Bronchus fibroblast of lung (primary cell): ENCODE data around the gene RABEP1. TPM values are rescaled to one million over a fixed set of nuclear protein-coding genes. Genes with fewer than 3 reads are reported as not detected.

Experiments used
- total RNA-seq: library from RNA; depleted of rRNA; stranded (reverse); fragments of >200 nt; gene quantifications from 2 replicates; pipeline ENCODE4 v1.2.3, GENCODE V29; 2015

Gene RABEP1
- 18.0 and 21.5 TPM in 2 replicates for total RNA-seq

GRCh38 chr17:5281814-5282641 is at the start of gene RABEP1:
RABEP1 (plus strand) TSS chr17:5282284; CDS start chr17:5282487, 203 bp downstream.

GRCh38 chr17:5234645-5235576 is 47.2 kb upstream of the RABEP1 start, which contains the start of gene SCIMP:
SCIMP (minus strand) TSS chr17:5234860; CDS start chr17:5234755, 105 bp downstream.

GRCh38 chr17:5419356-5419958 is 137.4 kb downstream of the RABEP1 start, which contains the start of gene NUP88:
NUP88 (minus strand) TSS chr17:5419662; CDS start chr17:5419650, 12 bp downstream.

GRCh38 chr17:5419959-5420653 is 138.0 kb downstream of the RABEP1 start, which contains the start of gene RPAIN:
RPAIN (plus strand) TSS chr17:5420182; CDS start chr17:5420211, 29 bp downstream.

Other genes with a start within 250 kb of the RABEP1 start
- 0.15 TPM in 1 of 2 replicates, not detected in the other for gene SLC52A1, start 246.9 kb upstream of the RABEP1 start, total RNA-seq
- 0.67 and 0.89 TPM in 2 replicates for gene ZFP3, start 203.8 kb upstream of the RABEP1 start, total RNA-seq
- gene ZNF232, start 170.4 kb upstream of the RABEP1 start, total RNA-seq, result 10.1 and 11.0 TPM in 2 replicates
- 0.15 and 0.17 TPM in 2 replicates for gene USP6, start 166.3 kb upstream of the RABEP1 start, total RNA-seq
- gene ZNF594, start 90.4 kb upstream of the RABEP1 start, total RNA-seq, result 4.9 and 5.4 TPM in 2 replicates
- gene SCIMP, start 47.4 kb upstream of the RABEP1 start, total RNA-seq, result not detected in 2 replicates
- 110 TPM in 2 replicates for gene NUP88, start 137.4 kb downstream of the RABEP1 start, total RNA-seq
- gene RPAIN, start 137.9 kb downstream of the RABEP1 start, total RNA-seq, result 35.2 and 42.4 TPM in 2 replicates
- gene C1QBP, start 156.9 kb downstream of the RABEP1 start, total RNA-seq, result 266 and 295 TPM in 2 replicates
- gene DHX33, start 186.7 kb downstream of the RABEP1 start, total RNA-seq, result 7.0 and 7.1 TPM in 2 replicates
- gene DERL2, start 203.9 kb downstream of the RABEP1 start, total RNA-seq, result 29.0 and 34.8 TPM in 2 replicates
- 13.8 and 18.2 TPM in 2 replicates for gene MIS12, start 204.3 kb downstream of the RABEP1 start, total RNA-seq